IPS DF 4.7 (cell line): Measurements from ENCODE around the gene SLC22A7.

Source experiments
- DNase-seq: peaks from one replicate; pipeline ENCODE4 v3.0.0-alpha.2; 2013; ENCODE audit warnings: low spot score; ENCODE audit errors: extremely low read depth

The SLC22A7 gene

GRCh38 chr6:43297644-43298564, at the start of gene SLC22A7:
TSS of gene SLC22A7 (plus strand) at chr6:43298260. CDS start at chr6:43298359, 99 bp downstream.
- DNase-seq, result no peak

GRCh38 chr6:43248791-43249190, 49.3 kb upstream of the SLC22A7 start:
- no peak for DNase-seq

- no peak for DNase-seq
Observed at GRCh38 chr6:43250992-43251373, 47.1 kb upstream of the SLC22A7 start.

- DNase-seq, result no peak
Observed at GRCh38 chr6:43253401-43253800, 44.7 kb upstream of the SLC22A7 start.

- DNase-seq, result no peak
Observed at GRCh38 chr6:43254138-43254817, 43.8 kb upstream of the SLC22A7 start.

GRCh38 chr6:43254846-43255245, 43.2 kb upstream of the SLC22A7 start:
- DNase-seq, result no peak

- DNase-seq, result no peak
Observed at GRCh38 chr6:43255408-43256054, 42.5 kb upstream of the SLC22A7 start.

GRCh38 chr6:43256670-43257366, 41.2 kb upstream of the SLC22A7 start:
- no peak for DNase-seq

- no peak for DNase-seq
Observed at GRCh38 chr6:43257367-43258145, 40.5 kb upstream of the SLC22A7 start.

GRCh38 chr6:43258180-43258579, 39.9 kb upstream of the SLC22A7 start:
- no peak for DNase-seq

GRCh38 chr6:43258807-43259686, 39.0 kb upstream of the SLC22A7 start:
- no peak for DNase-seq

GRCh38 chr6:43260791-43261190, 37.3 kb upstream of the SLC22A7 start:
- DNase-seq, result no peak

- DNase-seq, result no peak
Observed at GRCh38 chr6:43261198-43261597, 36.9 kb upstream of the SLC22A7 start.

GRCh38 chr6:43262000-43262779, 35.9 kb upstream of the SLC22A7 start:
- DNase-seq, result no peak

GRCh38 chr6:43262780-43263313, 35.2 kb upstream of the SLC22A7 start:
- DNase-seq, result no peak

- DNase-seq, result peak; percentile 58
Observed at GRCh38 chr6:43263314-43264178, 34.5 kb upstream of the SLC22A7 start.

- DNase-seq, result no peak
Observed at GRCh38 chr6:43264599-43265145, 33.4 kb upstream of the SLC22A7 start.
